Activated naive CD4-positive, alpha-beta T cell treated with anti-CD3 and anti-CD28 coated beads, Interleukin-2, amount 50 U/mL, for 24 hours (primary cell): ENCODE data around the gene POLR1A.
"Not testable (repeated sequence)": the region's sequence is repeated elsewhere in the genome, so short reads cannot be mapped to it uniquely, and the experiment has no call there.

Experiments
- H3K27ac Mint-ChIP-seq: one replicate; pipeline ENCODE4 v1.8.0; 2021; ENCODE audit warnings: mild to moderate bottlenecking, mixed read lengths
- H3K27me3 Mint-ChIP-seq: one replicate; pipeline ENCODE4 v1.8.0; 2021; ENCODE audit warnings: mixed read lengths
- H3K36me3 Mint-ChIP-seq: one replicate; pipeline ENCODE4 v1.8.0; 2021; ENCODE audit warnings: mixed read lengths
- H3K4me1 Mint-ChIP-seq: one replicate; pipeline ENCODE4 v1.8.0; 2021; ENCODE audit warnings: mixed read lengths
- H3K4me3 Mint-ChIP-seq: one replicate; pipeline ENCODE4 v1.8.0; 2021; ENCODE audit warnings: mild to moderate bottlenecking, mixed read lengths
- H3K9me3 Mint-ChIP-seq: one replicate; pipeline ENCODE4 v1.8.0; 2021; ENCODE audit warnings: mixed read lengths

Gene POLR1A

DNA sequence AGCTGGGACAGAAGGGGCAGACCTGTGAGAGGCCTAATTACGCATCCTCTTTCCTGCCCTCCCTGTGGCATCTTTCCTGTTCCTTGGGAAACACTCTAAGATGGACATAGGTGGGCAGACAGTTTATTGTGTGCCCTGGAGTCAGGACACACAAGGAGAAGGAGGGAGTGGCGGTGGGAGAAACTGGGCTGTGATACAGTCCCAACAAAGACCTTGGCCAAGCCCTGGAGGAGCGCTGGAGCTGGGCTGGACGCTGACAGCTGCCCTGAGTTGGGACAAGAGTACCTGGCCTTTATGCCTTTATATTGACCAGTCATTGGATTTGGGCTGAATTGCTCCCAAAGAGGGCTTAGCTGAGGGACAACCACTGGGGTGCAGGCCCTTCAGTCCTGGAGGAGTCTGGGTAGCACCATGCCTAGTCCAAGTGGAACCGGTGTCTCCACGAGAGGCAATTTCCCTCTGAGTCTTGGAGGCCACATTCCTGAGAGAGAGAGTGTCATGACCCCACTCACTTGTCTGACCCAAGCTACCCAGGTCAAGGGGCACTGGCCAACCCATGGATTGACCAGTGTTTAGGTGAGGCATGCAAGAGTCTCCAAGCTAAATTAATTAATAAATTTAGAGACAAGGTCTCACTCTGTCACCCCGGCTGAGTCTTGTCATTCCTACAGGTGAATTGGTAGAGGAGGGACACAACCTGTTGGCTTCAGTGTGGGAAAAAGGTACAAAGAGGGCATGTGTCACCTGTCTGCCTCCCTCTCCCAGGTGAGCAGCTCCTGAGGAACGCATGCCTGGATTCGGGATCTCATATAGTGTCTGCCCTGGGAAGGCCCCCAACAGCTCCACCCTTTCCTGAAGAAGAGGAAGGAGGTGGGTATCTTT, 109.8 kb downstream of the POLR1A start:
- Mint-ChIP-seq H3K27ac (no peak overlapping the region), H3K4me3 (no peak overlapping the region), H3K9me3 (no peaks in the 10 kb centered on the region), H3K4me1 (peaks cover 50% of the 10 kb centered on the region), H3K36me3 (peaks cover 3% of the 10 kb centered on the region), H3K27me3 (no peaks in the 10 kb centered on the region)

- H3K4me3 Mint-ChIP-seq, result no peak overlapping the region
- no peaks in the 10 kb centered on the region for H3K27me3 Mint-ChIP-seq
- no peak overlapping the region for H3K27ac Mint-ChIP-seq
- peaks cover under 1% of the 10 kb centered on the region for H3K36me3 Mint-ChIP-seq
- H3K4me1 Mint-ChIP-seq, result peaks cover 42% of the 10 kb centered on the region
- H3K9me3 Mint-ChIP-seq, result no peaks in the 10 kb centered on the region
These were observed 110.6 kb downstream of the POLR1A start for GRCh38 chr2:85994897-85995647.

GRCh38 chr2:85994421-85994777, 111.3 kb downstream of the POLR1A start:
- peaks cover 35% of the 10 kb centered on the region for H3K4me1 Mint-ChIP-seq

DNA sequence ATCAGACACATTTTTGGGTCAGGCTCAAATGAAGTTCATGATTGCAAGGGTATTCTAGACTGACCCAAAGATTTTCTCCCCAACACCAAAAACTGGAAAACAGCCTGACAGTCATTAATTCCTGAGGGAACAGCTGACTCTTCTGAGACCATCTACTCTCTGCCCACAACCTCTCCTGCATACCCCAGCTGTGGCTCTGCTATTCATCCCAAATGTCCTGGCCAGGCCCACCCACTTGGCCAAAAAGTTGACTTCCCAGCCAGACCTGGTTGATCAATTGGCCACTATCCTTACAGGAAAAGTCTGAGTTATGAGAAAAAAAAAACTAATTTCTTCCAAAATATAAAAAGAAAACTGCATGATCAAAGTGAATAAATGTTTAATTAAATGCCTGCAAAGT, 113.1 kb downstream of the POLR1A start:
- H3K9me3 Mint-ChIP-seq, result no peaks in the 10 kb centered on the region
- H3K36me3 Mint-ChIP-seq, result no peaks in the 10 kb centered on the region
- H3K4me1 Mint-ChIP-seq, result peaks cover 25% of the 10 kb centered on the region
- no peaks in the 10 kb centered on the region for H3K27me3 Mint-ChIP-seq
- H3K4me3 Mint-ChIP-seq, result no peak overlapping the region
- H3K27ac Mint-ChIP-seq, result peak overlapping the region; percentile 23

More at GRCh38 chr2:85994421-85994777, 111.3 kb downstream of the POLR1A start:
- Mint-ChIP-seq H3K27me3 (no peaks in the 10 kb centered on the region), H3K9me3 (no peaks in the 10 kb centered on the region), H3K36me3 (no peaks in the 10 kb centered on the region), H3K27ac (no peak overlapping the region), H3K4me3 (no peak overlapping the region)

GRCh38 chr2:85992053-85992452, 113.6 kb downstream of the POLR1A start:
- not testable (repeated sequence) for H3K4me3 Mint-ChIP-seq, H3K36me3 Mint-ChIP-seq, H3K9me3 Mint-ChIP-seq, H3K27ac Mint-ChIP-seq, H3K27me3 Mint-ChIP-seq
- peaks cover 19% of the 10 kb centered on the region for H3K4me1 Mint-ChIP-seq

- H3K27me3 Mint-ChIP-seq, result no peaks in the 10 kb centered on the region
- no peak overlapping the region for H3K27ac Mint-ChIP-seq
- H3K4me1 Mint-ChIP-seq, result peaks cover 14% of the 10 kb centered on the region
These were observed 115.6 kb downstream of the POLR1A start for GRCh38 chr2:85990084-85990483.

GRCh38 chr2:85989288-85989865, 116.3 kb downstream of the POLR1A start:
- Mint-ChIP-seq H3K27me3 (no peaks in the 10 kb centered on the region), H3K36me3 (no peaks in the 10 kb centered on the region), H3K4me3 (no peak overlapping the region), H3K27ac (no peak overlapping the region), H3K4me1 (peaks cover 8% of the 10 kb centered on the region), H3K9me3 (no peaks in the 10 kb centered on the region)

More at GRCh38 chr2:85990084-85990483, 115.6 kb downstream of the POLR1A start:
- Mint-ChIP-seq H3K36me3 (no peaks in the 10 kb centered on the region), H3K4me3 (no peak overlapping the region), H3K9me3 (no peaks in the 10 kb centered on the region)

DNA sequence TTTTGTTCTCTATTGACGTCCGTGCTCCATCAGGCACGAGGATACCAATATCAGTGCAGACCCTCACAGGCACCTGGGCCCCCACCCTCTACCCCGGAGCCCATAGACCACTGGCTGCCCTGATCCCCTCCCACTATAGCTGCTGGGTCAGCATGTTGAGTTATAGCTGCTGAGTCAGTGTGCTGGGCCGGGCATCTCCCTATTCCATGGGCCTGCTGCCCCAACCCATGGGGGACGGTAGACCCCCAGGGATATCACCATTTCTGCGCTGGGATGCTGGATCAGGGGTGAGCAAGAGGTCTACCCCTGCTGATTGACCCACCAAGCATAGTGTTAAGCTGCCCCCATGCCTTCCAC, 116.8 kb downstream of the POLR1A start:
- H3K36me3 Mint-ChIP-seq, result no peaks in the 10 kb centered on the region
- H3K27me3 Mint-ChIP-seq, result no peaks in the 10 kb centered on the region
- no peak overlapping the region for H3K27ac Mint-ChIP-seq
- peaks cover 3% of the 10 kb centered on the region for H3K4me1 Mint-ChIP-seq
- no peak overlapping the region for H3K4me3 Mint-ChIP-seq
- no peaks in the 10 kb centered on the region for H3K9me3 Mint-ChIP-seq

- H3K4me3 Mint-ChIP-seq, result no peak overlapping the region
- no peak overlapping the region for H3K27ac Mint-ChIP-seq
- H3K4me1 Mint-ChIP-seq, result no peaks in the 10 kb centered on the region
These were observed 117.3 kb downstream of the POLR1A start for GRCh38 chr2:85988175-85988913.

DNA sequence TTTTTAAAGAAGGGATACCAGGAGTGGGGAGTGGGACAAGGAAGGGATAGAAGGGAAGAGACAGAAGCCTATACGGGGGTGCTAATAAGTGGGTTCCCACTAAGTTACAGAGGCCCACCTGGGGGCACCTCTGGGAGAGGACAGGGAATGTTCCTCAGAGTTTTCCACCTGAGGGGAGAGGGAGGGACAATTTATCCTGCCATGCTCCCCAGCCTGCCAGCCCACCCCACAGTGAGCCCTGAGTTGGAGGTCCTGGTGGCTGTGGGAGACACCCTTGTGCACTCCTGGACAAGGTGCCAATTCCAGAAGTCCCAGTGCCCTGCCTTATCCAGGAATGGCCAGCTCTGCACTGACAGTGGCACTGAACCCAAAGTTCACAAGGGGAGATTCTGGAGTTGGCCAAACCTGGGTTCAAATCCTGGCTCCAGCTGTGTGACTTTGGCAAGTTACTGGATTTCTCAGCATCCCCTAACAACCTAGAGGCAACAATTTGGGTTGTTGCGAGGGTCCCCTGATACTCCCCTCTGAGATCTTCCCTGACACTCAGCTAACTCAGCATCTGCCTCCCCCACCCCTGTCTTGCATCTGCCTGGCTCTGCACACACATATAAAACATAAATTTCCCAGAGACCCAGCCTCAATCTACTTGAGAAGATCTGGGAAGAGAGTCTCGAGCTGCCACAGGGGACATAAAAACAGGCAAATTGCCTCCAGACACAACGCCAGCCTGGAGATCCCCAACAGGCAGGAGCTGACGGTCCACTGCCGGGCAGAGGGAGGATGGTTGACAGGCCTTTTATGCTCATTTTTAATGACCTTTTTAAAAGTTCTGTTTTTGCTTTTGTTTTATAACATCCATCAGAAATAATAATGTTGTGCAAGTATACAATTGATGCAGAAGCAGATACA, 118.2 kb downstream of the POLR1A start:
- H3K27ac Mint-ChIP-seq, result no peak overlapping the region
- H3K4me1 Mint-ChIP-seq, result no peaks in the 10 kb centered on the region
- no peaks in the 10 kb centered on the region for H3K27me3 Mint-ChIP-seq
- no peaks in the 10 kb centered on the region for H3K36me3 Mint-ChIP-seq
- no peaks in the 10 kb centered on the region for H3K9me3 Mint-ChIP-seq
- no peak overlapping the region for H3K4me3 Mint-ChIP-seq

More at GRCh38 chr2:85988175-85988913, 117.3 kb downstream of the POLR1A start:
- Mint-ChIP-seq H3K27me3 (no peaks in the 10 kb centered on the region), H3K9me3 (no peaks in the 10 kb centered on the region), H3K36me3 (no peaks in the 10 kb centered on the region)

- no peaks in the 10 kb centered on the region for H3K36me3 Mint-ChIP-seq
- H3K4me3 Mint-ChIP-seq, result no peak overlapping the region
- H3K27ac Mint-ChIP-seq, result no peak overlapping the region
- H3K27me3 Mint-ChIP-seq, result no peaks in the 10 kb centered on the region
- no peaks in the 10 kb centered on the region for H3K9me3 Mint-ChIP-seq
- no peaks in the 10 kb centered on the region for H3K4me1 Mint-ChIP-seq
These were observed 119.6 kb downstream of the POLR1A start for GRCh38 chr2:85986121-85986520.

DNA sequence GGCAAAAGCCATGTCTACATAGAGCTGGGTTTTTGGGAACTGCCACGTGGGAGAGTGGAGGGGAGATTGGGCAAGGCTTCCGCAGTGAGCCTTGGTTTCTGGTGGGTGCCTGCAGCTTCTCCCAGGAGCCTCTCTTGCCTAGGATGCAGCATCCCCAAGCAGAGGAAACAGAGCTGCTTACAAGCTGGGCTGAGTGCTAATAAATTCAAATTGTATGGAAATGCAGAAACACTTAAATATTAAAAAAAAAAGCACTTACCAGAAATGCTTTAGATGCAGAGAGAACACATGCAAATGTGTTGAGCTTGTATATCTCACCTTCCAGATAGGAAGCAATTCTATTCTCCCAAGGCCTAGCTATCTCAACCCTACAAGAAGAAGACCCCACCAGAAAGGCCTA, 120.9 kb downstream of the POLR1A start:
- Mint-ChIP-seq H3K4me3 (no peak overlapping the region), H3K4me1 (peaks cover 6% of the 10 kb centered on the region), H3K36me3 (no peaks in the 10 kb centered on the region), H3K27ac (no peak overlapping the region), H3K27me3 (no peaks in the 10 kb centered on the region), H3K9me3 (no peaks in the 10 kb centered on the region)

DNA sequence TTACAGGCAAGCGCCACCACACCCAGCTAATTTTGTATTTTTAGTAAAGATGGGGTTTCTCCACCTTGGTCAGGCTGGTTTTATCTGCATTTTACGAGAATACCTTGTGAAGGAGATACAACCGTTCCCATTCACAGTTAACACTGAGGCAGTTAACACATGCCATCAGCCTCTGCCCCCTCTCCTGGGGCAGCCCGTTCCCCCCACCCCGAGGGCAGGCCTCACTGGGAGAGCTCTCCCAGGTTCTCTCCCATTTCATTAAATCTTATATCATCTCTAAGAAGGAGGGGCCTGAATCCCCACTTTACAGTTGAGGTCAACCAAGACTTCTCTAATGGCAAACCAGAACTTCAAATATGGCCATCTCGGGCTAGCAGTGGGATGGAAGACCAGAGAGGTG, 121.9 kb downstream of the POLR1A start:
- no peaks in the 10 kb centered on the region for H3K27me3 Mint-ChIP-seq
- no peak overlapping the region for H3K27ac Mint-ChIP-seq
- H3K4me1 Mint-ChIP-seq, result peaks cover 10% of the 10 kb centered on the region
- H3K9me3 Mint-ChIP-seq, result no peaks in the 10 kb centered on the region
- H3K4me3 Mint-ChIP-seq, result no peak overlapping the region
- no peaks in the 10 kb centered on the region for H3K36me3 Mint-ChIP-seq

GRCh38 chr2:85981579-85982247, 124.0 kb downstream of the POLR1A start:
- no peak overlapping the region for H3K27ac Mint-ChIP-seq
- peaks cover 10% of the 10 kb centered on the region for H3K4me1 Mint-ChIP-seq
- H3K27me3 Mint-ChIP-seq, result no peaks in the 10 kb centered on the region

More at GRCh38 chr2:85981579-85982247, 124.0 kb downstream of the POLR1A start:
- Mint-ChIP-seq H3K4me3 (no peak overlapping the region), H3K9me3 (no peaks in the 10 kb centered on the region), H3K36me3 (no peaks in the 10 kb centered on the region)
